Left renal pelvis (tissue), 4 donors: ENCODE results near the gene RIMBP2. TPM values are rescaled to one million over a fixed set of nuclear protein-coding genes. Genes with fewer than 3 reads are reported as not detected.
A peak's percentile ranks its signal among the peaks of the same experiment; 100 is the strongest.

ENCODE experiments used
- DNase-seq, 4 donors: peaks; one replicate each; pipeline ENCODE4 v3.0.0-alpha.2; 2013; ENCODE audit warnings: low read depth in 4 of 4, low spot score in 3 of 4
- polyA plus RNA-seq, 4 donors: library from polyadenylated mRNA; unstranded; fragments of 120-200 nt; gene quantifications; one replicate each; pipeline ENCODE4 v1.2.1, GENCODE V29; 2013; ENCODE audit not compliant: insufficient read length in 4 of 4

RIMBP2 gene
- polyA plus RNA-seq, 4 donors, result 6.1 to 20.6 (median 14.3) TPM

DNA sequence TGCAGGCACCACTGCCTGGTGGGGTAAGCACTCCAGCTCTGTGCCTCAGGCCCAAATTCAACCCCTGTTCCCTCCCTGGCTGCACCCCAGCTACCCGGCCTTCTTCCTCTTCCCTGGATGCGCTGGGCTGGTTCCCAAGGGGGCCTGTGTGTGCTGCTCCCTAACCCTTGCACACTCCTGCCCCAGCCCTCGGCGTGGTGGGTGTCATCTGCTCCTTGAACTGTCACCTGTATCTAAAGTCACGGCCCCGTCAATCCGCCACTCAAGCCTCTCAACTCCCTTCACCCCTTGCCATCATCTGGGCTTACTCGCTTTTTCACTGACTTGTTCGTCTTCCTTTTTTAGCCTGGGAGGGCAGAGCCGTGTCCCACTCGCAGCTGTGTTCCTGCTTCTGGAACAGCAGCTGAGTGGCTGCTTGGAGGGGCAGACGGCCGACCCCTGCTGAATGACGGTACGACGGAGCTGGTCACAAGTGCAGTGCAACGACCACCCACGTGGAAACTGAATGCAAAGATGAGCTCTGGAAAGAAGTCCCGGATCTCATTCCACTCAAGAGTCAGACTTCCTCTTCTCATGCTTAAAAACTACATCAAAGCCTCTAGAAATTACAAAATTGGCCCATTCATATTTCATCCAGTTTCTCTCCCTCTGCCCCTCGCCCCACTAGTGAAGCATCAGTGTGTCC, 239.5 kb downstream of the RIMBP2 start:
- peak in 1 of 4 donors; percentile 15 for DNase-seq

DNA sequence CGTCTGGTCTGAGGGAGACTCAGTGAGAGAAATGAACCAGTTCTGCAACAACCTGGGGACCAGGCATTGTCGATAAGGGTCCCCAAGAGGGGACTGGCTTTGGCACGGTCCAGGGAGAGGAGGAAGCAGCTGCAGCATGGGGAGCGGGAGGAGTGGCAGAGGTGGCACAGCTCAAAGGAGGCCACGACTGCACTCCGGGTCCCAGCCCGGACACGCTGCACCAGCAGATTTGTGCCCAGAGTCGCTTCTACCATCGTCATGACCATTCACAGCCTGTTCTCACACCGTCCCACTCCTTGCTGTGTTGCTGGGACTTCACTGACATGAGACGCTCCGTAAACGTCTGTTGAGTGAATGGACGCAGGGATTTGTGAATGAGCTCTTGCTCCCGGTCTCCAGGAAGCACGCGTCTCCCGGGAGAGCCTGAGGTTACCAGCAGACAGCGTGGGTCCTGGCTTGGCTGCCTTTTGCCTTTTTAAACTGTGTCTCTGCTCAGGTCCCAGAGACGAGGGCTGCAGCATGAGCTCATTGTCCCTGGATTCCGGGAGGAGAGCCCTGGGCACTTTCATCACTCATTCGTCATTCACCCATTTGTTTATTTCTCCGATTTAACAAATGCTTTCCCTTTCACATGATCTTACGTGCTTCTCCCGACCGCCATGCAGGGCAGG, 241.4 kb downstream of the RIMBP2 start:
- no peak for DNase-seq

DNA sequence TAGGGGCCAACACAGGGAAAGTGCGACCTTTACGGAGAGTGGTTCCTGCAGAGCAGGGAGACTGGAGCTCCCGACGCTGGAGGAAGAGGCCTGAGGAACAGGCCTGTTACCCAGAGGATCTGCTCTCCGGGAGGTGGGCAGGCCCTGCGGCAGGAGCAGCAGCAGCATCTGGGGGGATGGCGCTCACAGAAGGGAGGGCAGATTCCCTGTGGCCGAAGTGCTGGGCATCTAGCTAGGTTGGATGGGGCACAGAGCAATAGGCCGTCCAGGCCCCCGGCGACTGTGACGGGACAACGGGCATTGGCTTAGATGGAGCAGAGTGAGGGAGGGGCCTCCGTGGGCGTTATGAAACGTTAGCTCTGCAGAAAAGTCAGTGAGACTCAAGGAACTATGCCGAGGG, 242.8 kb downstream of the RIMBP2 start:
- DNase-seq, result no peak

DNA sequence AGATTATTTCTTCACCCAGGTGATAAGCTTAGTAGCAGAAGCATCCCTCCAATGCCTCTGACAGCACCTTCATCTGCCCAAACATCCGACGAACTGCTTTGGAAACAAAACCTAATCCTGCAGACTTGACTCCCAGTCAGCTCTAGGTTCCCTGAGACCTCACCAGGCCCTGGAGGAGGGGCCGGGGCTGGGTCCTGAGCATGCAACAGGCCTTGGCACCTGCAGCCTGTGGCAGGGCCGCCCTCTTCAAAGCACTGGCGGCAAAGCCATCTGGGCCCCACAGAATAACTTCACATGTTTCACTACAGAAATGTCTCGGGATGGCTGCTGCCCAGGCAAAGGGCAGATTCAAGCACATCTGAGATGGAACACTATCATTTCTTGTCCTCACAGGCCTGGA, 245.1 kb downstream of the RIMBP2 start:
- DNase-seq, result no peak

DNA sequence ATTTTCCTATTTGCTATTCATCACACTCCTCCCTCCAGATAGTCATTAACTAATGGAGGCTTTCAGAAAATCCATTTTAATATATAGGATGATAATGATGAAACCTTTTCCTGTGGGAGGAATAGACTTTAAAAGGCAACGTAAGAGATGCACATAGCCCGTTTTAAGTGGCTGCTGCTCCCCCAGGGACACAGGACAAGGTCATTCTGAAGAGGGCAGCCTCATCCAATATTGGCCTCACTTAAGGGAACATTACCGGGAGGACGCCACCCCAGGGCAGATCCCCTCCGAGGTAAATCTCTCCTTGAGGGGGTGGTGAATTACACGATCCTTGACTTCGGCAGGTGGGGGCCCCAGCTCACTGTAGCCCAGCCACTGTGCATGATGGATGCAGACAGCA, 246.5 kb downstream of the RIMBP2 start:
- no peak for DNase-seq

DNA sequence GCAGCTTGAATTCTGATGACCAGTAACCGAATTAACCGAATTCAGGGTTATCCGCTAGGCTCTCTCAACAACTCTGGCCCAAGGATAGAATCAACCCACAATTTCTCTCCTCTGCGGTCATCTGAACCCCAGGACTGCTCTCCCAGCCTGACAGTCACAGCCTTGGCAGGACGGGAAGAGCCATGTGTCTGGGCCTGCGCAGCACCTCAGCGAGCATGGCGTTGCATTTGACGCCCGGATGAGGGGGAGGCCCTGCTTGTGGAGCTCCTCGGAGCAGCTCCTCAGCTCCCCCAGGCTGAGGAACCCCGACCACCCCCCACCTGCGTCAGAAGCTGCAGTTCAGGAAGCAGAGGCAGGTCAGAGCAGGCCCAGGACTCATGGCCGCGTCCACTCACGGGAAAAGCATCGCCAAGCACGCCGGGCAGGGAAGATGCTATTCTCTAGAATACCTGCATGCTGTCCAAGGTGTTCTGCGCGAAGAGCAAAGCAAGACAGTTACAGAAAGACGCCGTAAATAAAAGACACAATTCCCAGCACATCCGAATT, 247.3 kb downstream of the RIMBP2 start:
- DNase-seq, result no peak

DNA sequence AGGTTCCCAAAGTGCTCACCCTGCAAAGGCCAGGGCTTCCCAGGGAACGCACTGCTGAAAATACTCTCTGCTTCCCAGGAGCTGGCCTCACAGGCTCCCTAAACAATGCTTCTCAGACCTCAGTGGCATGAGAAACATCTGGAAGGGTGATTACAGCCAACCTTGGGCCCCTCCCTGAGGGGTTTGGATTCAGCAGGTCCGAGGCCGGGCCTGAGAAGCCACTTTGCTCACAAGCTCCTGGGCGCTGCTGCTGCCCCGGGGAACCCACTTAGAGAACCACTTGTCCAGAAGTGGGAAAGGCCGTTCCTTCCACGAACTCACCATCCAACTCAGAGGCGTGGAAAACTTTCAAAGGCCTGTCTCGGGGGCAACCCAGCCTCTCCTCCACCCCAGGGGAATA, 247.9 kb downstream of the RIMBP2 start:
- no peak for DNase-seq

DNA sequence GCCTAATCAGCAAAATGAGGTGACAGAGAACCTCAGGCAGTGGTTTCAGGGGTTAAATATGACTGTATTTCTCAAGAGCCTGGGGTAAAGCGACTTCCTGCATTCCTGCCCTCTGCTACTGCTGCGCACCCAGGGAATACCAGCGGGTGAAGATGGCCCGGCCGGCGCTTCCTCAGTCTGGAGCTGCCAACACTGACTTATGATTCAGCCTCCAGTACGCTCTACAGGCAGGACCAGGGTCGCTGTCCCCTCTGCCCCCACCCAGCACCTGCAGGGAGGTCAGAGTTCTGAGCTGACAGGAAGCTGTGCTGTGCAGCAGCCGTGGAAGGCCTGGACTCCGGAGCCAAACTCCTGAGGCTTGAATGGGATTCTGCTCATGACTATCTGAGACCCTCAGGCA, 250.5 kb downstream of the RIMBP2 start:
- no peak for DNase-seq

DNA sequence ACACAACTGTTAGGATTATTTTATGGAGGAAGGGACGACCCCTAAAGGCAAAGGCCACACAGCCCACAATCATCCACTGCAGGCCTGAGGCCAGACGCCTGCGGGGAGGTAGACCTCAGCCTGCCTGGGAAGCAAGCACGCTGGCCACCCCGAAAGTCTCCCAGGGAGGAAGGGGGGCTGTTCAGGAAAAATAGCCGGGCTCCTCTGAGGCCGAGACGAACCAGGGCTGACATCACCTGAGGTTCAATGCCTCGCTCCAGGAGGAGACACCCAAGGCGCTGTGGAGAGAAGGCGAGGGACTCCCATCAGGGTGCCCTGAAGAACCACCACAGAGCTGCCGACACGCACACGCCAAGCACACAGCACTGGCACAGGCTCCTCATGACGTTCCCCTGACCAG, 251.1 kb downstream of the RIMBP2 start:
- no peak for DNase-seq

DNA sequence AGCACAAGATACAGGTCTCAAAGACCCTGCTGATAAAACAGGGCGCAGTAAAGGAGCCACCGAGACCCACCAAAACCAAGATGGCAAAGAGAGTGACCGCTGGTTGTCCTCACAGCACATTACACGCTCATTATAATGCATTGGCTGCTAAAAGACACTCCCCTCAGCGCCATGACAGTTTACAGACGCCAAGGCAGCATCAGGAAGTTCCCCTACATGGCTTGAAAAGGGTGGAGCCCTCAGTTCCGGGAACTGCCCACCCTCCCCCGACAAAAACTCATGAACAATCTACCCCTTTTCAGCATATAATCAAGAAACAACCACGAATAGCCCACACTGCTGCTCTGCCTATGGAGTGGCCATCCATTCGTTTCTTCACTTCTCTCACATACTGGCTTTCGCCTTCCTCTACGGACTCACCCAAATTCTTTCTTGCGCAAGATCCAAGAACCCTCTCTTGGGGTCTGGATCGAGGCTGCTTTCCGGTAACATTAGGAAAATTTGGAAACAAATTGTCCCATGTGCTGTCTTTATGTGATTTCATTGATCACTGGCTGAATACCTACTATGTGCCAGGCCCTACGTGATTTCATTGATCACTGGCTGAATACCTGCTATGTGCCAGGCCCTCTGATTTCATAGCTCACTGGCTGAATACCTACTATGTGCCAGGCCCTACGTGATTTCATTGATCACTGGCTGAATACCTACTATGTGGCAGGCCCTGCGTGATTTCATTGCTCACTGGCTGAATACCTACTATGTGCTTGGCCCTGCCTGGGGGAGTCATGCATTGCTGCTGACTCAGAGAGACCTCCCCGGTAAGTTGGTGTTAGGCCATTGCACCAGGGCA, 252.1 kb downstream of the RIMBP2 start:
- DNase-seq, result no peak

DNA sequence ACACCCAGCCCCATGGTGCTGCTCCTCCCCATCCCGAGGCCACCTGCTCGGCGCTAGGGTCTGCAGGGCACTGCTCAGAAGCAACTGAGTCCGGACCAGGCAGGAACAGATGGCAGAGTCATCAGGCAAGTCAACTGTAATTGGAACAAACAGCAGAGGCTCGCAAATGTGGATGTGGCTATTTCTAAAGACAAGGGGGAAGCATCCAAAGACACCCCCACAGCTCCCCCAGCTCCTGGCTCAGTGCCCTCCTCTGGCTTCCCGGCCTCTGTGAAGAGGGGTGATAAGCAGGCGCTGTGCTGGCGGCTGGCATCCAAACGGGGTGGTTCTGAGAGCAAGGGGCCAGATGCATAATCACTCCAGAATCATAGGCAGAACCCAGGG, 252.8 kb downstream of the RIMBP2 start:
- DNase-seq, result no peak

DNA sequence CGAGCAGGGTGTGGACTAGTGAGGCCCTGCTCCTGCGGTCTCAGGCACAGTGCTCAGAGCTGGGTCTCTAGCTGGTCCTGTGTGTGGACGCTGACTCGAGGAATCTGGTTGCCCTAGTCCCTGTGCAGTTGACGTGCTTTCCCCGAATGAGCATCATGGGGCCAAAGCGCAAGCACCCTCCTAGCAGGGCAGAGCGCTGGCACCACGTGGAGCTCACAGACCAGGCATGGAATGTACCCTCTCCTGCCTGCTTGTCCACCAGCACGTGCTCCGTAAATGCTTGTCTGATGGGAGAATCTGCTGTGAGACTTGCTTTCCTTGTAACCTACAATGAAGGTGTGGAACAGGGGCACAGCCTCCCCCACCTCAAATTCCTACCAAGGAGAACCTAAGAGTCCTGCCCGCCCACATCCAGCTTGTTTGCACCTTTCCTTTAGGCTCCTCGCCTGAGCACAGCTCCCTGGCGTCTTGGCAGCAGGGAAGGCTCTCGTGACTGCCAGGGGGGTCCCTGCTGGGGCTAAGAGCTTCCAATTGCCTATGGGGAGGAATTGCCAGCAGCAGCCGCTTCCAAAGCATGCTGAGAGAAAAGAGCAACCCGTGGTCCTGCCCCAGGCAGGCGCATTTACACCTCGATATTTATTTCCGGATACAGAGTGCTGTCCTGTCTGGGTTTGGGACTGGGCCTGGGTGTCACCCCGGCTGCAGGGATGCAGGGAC, 253.4 kb downstream of the RIMBP2 start:
- no peak for DNase-seq

DNA sequence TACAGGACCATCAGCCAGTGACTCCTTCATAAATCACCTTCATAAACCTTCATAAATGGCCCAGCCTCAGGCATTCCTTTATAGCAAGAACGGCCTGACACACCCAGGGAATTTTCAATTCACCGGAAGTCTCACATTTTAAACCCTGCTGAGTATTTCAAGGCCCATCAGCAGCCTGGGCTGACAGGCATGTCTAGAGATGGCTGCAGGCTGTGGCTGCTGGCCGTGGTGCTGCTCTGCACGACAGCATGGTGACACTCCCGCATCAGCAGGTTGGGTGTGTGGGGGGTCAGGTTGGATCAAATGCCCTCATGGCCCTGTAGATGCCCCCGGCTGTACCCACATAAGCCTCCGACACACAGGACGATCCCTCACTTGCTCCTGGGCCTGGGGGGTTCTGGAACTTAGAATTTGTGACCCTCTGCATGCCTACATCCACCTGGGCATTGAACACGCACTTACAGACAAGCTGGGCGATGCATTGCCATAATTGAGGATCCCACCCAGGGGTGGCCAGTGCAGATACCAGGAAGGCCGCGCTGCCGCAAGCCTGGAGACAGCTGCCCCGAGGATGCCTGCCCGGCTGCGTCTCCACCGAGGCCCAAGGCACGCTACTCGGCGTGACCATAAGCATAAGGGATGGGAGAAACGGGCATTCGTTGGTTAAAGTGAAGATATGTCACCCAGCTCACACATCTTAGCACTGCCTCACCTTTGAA, 254.1 kb downstream of the RIMBP2 start:
- no peak for DNase-seq

DNA sequence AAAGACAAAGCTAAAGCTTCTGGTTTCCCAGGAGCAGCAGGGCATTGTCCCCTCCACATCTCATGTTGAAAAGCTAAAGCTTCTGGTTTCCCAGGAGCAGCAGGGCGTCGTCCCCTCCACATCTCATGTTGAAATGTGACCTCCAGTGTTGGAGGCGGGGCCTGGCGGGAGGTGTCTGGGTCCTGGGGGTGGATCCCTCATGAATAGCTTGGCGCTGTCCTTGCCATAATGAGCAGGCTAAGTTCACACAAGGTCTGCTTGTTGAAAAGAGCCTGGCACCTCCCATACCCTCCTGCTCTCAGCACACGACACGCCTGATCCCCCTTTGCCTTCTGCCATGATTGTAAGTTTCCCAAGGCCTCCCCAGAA, 254.7 kb downstream of the RIMBP2 start:
- DNase-seq, result no peak

DNA sequence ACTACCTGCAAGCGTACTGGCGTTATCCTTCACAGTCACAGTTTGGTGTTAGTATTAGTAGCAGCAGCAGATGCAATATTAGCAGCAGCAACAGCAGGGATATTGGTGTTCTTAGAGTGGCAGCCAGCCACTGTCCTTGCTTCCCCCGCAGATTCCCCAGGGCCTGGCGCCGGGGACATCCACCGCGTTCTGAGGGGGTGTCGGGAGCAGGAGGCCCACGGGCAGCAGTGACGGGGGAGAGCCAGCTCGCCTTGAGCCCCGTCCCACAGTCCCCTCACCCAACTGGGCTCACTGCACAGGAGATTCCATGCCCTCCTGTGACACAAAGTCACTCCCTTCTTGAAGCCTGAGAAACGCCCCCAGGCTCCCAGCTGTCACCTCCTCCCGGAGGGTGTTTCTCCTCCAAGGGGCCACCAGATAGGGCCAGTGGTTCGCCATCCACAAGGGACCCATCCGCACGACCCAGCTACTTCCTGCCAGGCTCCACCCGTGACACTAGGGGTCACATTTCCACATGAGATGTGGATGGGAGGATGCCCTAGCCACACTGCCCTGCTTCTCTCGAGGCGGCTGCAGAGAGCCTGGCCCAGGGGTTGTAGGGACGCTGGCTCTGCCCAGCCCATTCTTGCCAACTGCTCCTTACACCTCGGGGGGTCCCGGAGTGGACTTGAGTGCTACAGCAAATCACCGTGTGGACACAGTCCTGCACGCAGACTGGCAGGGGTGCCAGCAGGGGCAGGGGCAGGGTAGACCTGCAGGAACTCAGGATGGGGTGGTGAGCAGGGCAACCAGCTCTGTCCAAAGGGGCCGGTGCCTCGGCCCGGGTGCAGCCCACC, 255.3 kb downstream of the RIMBP2 start:
- DNase-seq, result no peak

DNA sequence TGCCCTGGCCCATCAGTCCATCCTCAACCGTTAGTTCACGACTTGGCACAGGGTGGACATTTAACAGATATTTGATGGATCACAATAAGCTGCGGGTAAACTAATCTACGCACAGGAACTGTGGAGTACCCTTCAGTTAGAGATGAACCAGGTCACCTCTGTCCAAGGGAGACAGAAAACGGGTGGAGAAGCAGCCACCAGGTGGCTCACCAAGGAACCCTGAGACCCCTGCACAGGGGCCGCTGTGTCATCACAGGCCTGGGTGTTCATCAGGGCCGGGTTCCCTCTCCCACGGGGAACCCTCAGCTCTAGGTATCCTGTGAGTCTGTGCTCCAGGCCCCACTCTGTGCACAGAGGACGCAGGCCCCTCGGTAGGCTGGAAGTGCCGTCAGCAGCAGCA, 256.2 kb downstream of the RIMBP2 start:
- DNase-seq, result no peak

DNA sequence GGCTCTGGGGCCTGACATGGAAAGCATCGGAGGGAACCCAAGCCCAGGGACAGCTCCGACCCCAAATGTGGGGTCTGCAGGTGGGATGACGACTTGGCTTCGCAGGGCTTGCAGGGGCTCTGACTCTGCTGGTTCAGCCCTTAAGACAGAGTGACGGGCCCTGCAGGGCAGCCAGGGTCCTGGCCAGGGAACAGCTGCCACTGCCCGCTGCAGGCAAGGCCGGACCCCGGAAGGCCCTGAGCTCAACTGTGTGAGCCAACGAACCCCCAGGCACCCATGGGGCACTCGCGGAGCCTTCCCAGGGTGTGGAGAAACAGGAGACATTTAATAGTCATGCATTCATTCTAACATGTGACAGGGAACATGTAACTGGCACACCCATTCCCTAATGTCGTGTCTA, 257.8 kb downstream of the RIMBP2 start:
- DNase-seq, result no peak

DNA sequence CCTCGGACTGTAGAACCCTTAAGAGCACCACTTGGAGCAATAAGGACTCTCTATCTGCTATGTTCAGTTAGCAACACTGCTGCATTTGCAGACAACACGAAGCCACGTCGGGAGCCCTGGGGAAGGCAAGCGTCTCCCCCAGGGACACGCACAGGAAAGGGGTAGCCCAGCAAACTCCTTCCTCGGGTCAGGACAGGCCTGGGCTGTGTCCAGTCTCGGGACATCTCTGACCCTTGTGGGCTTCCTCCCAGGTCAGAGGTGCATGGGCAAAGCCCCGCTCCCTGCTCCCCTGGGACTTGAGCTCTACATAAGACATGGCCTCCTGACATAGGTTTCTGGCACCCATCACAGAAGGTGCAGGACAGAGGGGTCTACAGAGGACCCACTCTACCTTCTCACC, 258.9 kb downstream of the RIMBP2 start:
- DNase-seq, result no peak
